ENCODE data around the gene CCDC30.
A peak's percentile ranks its signal among the peaks of the same experiment; 100 is the strongest.
"Not testable (repeated sequence)": the region's sequence is repeated elsewhere in the genome, so short reads cannot be mapped to it uniquely, and the experiment has no call there.

Gene CCDC30

DNA sequence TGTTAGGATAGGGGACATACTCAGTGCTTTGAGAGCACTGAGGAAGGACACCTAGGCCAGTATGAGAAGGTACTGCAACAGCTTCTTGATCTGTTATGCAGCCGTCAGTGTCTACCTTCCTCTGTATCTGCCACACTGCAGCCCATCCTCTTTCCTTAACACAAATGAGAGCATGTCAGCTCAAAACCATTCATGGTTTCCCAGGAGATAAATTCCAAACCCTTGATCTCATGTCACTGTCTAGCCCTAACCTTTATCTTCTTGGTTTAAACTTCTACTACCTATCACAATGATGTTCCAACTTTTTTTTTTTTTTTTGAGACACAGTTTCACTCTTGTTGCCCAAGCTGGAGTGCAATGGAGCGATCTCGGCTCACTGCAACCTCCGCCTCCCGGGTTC, 8.7 kb upstream of the CCDC30 start:
- DNase-seq: no peak

- DNase-seq: peak; percentile 83 to 88
Observed at GRCh38 chr1:42456010-42456753, 6.9 kb upstream of the CCDC30 start, which contains the start of the genes PPCS and ZMYND12. Gene PPCS, plus strand, starts transcription at chr1:42456543. Its CDS starts 23 bp downstream, at chr1:42456566. Gene ZMYND12, minus strand, starts transcription at chr1:42456022. Its CDS starts 25 bp downstream, at chr1:42455997.

GRCh38 chr1:42456754-42457089, 6.4 kb upstream of the CCDC30 start:
- DNase-seq: peak; percentile 44 to 49

GRCh38 chr1:42461196-42461595, 1.9 kb upstream of the CCDC30 start:
- DNase-seq: no peak

- peak in 1 of 2 experiments; percentile 26 for DNase-seq
Observed at GRCh38 chr1:42463921-42464320, 835 bp downstream of the CCDC30 start.

GRCh38 chr1:42466030-42466429, 2.9 kb downstream of the CCDC30 start:
- no peak for DNase-seq

DNA sequence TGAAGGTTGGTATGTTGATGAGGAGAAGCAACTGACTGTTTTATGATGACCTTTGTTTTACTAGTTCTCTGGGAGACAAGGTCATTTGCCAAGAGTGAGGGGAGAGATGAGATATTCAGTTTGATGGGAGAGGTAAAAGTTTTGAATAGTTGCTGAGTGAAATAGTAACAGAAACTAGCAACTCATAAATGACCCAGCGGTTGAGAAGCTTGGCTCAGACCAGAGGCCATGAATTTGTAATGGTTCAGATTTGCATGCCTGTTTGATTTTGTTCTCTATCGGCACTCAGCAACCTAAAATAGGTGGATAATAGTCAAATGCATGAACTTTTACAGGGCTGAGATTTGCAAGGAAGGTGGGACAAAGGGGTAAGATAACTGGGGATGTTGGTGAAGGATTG, 6.6 kb downstream of the CCDC30 start:
- no peak for DNase-seq

DNA sequence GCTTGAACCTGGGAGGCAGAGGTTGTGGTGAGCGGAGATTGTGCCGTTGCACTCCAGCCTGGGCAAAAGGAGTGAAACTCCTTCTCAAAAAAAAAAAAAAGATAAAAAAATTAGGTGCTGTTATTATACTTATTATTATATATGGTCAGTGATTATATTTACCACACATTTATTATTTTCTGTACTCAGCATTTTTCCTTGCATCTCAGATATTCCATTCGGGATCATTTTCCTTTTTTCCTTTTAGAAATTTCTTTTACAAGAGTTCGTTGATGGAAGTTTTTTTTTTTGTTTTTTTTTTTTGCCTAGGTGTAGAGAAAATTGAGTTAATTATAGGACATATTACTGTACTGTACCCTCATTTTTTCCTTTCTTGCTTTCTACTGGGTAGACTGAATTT, 13.5 kb downstream of the CCDC30 start:
- no peak for DNase-seq

DNA sequence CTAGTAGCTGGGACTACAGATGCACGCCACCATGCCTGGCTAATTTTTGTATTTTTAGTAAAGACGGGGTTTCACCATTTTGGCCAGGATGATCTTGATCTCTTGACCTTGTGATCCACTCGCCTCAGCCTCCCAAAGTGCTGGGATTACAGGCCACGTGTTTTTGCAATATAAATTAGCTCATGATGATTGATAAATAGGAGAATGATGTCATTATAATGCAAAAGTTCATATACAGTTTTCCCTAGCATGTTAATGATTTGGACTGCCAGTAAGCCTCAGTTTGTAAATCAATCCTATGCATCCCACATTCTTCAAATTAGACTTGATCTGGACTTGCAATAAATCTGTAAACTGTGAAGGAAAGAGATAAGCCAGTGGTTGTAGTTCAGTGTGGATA, 14.3 kb downstream of the CCDC30 start:
- DNase-seq: not testable (repeated sequence)

DNA sequence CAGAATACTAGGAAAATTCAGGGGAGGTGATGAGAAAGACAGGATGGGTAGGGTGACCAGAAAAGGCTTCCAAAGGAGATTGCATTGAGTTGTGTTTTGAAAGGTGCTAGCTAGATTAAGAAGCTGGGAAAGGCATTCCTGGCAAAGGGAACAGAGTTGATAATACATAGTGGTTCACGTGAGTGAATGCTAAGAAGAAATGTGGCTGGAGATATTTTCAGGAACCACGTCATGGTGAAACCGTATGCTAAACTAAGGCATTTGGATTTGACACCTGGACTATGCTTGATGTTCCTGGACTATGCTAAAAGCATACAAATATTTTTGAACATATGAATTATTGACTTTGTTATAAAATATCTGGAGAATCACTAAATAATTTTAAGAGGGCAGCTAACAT, 14.7 kb downstream of the CCDC30 start:
- no peak for DNase-seq

DNA sequence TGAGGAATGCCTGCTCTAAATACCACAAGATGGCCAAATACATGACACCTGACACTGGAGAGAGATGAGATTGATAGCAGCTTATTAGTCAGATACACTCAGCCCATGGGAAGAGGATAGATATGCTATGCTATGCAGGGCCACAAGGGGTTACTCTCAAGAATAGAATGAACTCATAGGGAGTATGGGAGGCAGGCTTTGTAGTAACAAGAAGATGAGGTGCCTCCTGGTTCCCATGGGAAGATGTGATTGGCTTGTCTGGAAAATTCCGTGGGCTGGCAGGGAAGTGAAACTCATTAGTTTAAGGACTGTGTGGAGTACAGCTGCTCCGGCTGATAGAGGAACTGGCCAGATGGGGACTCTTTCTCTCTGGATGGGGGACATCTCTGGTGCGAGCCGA, 16.5 kb downstream of the CCDC30 start:
- peak in 1 of 2 experiments; percentile 11 for DNase-seq

- no peak for DNase-seq
Observed at GRCh38 chr1:42480921-42481320, 17.8 kb downstream of the CCDC30 start.

- no peak for DNase-seq
Observed at GRCh38 chr1:42482635-42483153, 19.6 kb downstream of the CCDC30 start.

DNA sequence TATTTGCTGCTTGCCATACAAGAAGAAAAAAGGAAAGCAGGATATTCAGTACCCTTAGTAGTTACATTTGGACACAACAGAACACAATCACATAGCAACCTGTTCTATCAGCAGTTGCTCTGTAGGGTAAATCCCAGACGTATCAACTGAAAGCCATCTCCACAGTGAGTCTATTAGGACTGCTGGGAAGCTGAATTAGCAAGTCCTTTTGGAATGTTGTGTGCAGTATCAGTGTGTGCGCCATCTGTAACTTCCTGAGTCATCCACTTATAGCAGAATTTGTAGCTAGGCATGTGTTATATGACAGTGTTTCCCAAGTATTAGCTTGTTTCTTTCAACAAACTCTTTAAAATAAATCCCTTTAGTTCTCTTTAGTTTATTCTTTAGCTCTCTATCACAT, 21.3 kb downstream of the CCDC30 start:
- no peak for DNase-seq

DNA sequence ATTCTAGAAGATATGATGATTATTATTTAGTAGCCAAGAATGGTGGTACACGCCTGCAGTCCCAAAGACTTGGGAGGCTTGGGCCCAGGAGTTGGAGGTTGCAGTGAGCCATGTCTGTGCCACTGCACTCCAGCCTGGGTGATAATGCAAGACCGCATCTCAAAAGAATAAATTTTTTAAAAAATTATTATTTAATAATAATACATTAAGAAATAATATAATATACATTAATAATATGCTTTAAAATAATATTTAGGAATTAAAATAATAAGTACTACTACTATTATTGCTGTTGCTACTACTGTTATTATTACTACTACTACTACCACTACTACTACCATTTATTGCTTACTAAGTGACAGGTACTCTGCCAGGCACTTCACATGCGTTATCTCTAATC, 27.2 kb downstream of the CCDC30 start:
- DNase-seq: no peak

DNA sequence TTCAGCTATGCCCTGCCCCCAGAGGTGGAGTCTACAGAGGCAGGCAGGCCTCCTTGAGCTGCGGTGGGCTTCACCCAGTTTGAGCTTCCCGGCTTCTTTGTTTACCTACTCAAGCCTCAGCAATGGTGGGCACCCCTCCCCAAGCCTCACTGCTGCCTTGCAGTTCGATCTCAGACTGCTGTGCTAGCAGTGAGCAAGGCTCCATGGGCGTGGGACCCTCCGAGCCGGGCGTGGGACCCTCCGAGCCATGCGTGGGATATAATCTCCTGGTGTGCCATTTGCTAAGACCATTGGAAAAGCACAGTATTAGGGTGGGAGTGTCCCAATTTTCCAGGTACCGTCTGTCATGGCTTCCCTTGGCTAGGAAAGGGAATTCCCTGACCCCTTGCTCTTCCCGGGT, 38.9 kb downstream of the CCDC30 start:
- DNase-seq: not testable (repeated sequence)

DNA sequence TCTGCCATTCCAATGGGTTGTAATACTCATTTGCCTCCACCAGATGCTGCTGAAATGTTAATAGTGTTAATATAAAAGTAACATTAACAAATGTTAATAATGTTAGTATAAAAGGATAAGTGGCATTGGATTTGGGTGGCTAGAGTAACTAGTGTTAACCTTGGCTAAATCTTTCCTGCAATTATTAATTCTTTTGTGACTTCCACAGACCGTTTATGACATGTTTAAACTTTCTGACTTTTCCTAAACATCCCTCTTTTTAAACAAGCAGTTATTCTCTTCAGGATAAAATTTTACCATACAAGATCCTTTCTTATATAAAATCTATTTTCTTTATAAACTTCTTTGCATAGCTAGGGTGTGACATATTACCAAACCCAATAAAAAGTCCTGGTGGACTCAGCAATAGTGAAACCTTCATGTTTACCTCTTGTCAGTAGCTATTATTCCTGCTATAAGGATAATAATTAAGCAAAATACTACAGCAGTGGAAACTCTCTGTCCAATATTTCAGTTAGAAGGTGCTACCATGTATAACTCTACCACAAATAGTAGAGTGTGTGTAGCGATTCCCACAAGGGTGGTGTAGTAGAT, 41.5 kb downstream of the CCDC30 start:
- no peak for DNase-seq

DNA sequence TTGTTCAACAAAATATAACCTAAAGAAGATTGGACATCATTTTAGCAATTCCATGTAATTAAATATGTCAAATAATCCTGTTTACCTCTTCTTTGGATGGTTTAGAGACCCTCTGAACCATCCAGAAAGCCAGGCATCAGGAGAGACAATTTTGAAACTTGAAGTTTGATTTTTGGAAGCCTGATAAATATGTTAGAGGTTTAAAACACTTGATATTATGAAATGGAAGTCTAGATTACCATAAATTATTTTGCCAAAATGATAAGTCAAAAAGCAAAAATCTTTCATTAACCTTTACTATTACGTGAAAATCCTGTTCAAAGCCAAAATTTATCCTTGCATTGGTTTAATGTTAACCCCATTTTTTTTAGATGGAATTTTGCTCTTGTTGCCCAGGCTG, 43.5 kb downstream of the CCDC30 start:
- no peak for DNase-seq

- not testable (repeated sequence) for DNase-seq
Observed at GRCh38 chr1:42511581-42512155, 48.6 kb downstream of the CCDC30 start.

DNA sequence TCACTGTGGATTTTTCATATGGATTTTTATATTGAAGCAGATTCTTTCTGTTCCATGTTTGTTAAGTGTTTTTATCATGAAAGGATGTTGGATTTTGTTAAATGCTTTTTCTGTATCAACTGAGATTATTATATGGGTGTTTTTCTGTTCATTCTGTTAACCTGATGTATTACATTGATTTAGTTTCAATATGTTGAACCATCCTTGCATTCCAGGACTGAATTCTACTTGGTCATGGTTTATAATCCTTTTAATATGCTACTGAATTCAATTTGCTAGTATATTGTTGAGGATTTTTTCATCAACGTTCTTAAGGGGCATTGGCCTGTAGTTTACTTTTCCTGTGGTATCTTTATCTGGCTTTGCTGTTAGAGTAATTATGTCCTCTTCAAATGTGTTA, 55.8 kb downstream of the CCDC30 start:
- no peak for DNase-seq

- no peak for DNase-seq
Observed at GRCh38 chr1:42523171-42523570, 60.1 kb downstream of the CCDC30 start.

DNA sequence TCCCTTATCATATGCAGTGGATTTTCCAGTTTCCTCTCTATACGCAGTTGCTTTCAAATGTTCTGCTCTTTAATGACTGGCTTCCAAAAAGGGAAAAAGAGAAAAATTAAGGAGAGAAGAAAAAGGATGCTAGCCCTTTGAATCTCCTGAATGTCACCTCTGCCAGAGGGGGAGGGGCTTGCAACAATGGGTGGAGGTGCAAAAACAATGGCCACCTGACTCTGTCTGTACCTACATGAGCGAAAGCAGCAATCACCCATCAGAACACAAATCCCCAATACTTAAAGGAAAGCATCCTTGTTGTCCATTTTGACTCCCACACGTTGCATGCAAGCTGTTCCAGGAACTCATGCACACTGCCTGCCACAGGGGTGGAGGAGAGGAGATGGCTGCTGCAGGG, 61.2 kb downstream of the CCDC30 start:
- DNase-seq: no peak

GRCh38 chr1:42529724-42530181, 66.7 kb downstream of the CCDC30 start:
- DNase-seq: no peak

GRCh38 chr1:42531043-42531442, 68.0 kb downstream of the CCDC30 start:
- DNase-seq: no peak
